Measurements from ENCODE around the gene SEC61G.

The SEC61G gene

DNA sequence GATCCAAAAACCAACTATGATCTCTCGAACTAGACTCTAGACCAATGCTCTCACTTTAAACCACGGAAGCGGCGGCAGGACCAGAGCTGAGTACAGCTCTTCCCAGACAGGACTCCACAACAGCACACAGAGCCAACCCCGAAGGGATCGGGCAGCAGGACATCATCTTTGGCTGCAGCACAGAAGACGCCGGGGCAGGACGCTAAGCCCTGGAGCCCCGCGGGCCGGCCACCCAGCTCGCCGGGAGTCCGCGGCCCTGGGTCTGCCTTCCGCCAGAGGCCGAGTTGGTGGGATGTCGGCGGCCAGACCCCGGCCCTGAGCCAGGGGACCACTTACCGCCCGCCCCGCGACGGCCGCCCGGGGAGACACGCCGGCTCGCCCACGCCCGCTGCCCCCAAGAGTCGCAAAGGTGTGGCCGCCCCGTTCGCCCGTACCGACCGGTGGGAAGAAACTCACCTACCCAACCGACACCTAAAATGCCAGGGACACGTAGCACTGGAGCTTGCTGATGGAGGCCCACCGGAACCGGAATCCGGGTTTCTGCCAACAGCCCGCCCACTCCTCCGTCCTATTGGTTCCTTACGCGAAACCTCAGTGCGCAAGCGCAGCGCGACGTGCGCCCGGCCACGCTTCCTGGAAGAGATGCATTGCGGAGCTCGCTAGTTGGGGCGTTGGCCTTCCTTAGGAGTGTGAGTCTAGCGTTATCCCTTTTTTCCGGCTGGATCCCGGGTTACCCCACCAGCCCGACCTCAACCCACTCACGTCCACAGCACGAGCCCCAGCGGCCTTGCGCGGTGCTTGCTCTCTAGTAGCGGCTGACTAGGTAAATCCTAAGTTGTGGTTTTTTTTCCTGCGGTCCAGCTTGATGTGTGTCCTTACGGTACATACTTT, at the start of gene SEC61G:
SEC61G (minus strand) TSS at position 510 of the 891 bp plus-strand sequence. CDS start 1,623 bp downstream, outside the sequence.
- peak; percentile 95 for DNase-seq (ENCODE audit: low spot score)

- no peak for DNase-seq (ENCODE audit: low spot score)
Observed at GRCh38 chr7:54802841-54803240, 43.8 kb upstream of the SEC61G start.

DNA sequence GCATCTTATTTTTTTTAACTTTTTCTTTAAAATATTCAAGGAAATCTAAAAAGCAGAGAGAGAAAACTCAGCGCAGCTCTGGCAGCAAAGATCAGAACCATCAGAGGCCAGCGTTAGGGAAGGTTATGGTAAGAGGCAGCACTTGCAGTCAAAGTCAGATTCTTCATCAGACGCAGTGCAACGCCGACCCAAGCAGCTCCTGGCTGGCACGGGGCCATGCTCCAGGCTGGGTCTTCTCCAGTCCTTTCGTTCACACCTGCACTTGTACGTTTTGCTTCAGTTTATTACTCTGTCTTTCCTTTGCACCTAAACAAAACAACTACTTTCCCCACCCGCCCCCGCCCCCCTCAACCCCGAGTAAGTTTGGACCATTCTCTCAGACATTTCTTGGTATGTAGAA, 43.1 kb upstream of the SEC61G start:
- DNase-seq (ENCODE audit: low spot score): no peak

DNA sequence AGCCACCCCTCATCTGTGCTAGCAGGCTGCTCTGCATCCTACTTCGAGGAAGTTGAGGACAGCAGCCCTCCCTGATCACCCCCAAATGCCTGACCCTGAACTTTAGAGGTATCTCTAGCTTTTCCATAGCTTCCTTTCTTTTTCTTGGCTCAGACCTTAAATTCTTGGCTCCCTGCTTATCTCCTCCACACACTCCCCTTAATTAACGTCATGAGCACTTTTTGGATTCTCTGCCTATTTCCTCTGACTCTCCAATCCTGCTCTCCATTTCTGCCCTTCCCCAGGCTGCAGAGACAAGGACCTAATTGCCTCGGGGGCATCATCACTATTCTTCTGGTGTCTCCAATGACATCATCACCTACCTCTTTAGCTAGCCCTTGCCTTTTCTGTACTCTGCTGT, 40.8 kb upstream of the SEC61G start:
- no peak for DNase-seq (ENCODE audit: low spot score)

- no peak for DNase-seq (ENCODE audit: low spot score)
Observed at GRCh38 chr7:54798530-54798929, 39.5 kb upstream of the SEC61G start.

DNA sequence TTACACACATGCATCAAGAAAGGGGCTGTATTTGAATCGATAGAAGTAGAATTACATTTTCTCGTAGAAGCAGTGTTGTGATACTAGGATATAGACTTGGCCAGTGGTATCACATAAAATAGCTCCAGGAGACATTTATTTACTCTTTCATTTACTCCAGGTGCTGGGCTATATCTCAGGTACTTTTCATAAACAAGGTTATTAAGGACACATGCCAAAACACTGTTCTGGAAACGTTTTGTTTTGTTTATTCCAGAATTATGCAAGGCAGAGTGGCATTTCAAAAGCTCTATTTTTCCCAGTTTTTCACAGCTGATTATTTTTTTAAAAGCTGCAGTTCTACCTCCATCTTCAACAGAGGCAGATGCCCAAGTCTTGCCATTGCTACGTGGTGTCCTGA, 37.8 kb upstream of the SEC61G start:
- DNase-seq (ENCODE audit: low spot score): no peak

GRCh38 chr7:54796150-54796549, 37.1 kb upstream of the SEC61G start:
- no peak for DNase-seq (ENCODE audit: low spot score)

GRCh38 chr7:54792383-54792782, 33.4 kb upstream of the SEC61G start:
- DNase-seq (ENCODE audit: low spot score): no peak

- peak; percentile 83 for DNase-seq (ENCODE audit: low spot score)
Observed at GRCh38 chr7:54788664-54789063, 29.7 kb upstream of the SEC61G start.

DNA sequence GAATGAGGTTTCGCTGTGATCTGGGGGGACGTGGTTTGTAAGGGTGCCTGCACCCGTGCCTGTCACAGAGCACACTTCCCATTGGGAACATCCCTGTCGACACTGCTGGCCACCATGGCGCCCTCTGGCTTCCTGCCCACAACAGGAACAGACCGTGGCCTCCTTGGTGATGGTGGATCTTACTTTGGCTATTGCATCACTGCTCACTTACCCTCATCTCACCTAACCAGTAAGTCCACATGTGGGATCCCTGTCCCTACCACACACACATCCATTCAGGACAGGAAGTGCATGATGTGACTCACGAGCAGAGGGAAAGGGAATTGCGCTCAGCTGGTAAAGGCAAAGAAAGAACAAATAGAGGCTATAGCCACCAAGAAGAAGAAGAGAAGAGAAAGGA, 26.2 kb upstream of the SEC61G start:
- no peak for DNase-seq (ENCODE audit: low spot score)

GRCh38 chr7:54783952-54784351, 24.9 kb upstream of the SEC61G start:
- no peak for DNase-seq (ENCODE audit: low spot score)

DNA sequence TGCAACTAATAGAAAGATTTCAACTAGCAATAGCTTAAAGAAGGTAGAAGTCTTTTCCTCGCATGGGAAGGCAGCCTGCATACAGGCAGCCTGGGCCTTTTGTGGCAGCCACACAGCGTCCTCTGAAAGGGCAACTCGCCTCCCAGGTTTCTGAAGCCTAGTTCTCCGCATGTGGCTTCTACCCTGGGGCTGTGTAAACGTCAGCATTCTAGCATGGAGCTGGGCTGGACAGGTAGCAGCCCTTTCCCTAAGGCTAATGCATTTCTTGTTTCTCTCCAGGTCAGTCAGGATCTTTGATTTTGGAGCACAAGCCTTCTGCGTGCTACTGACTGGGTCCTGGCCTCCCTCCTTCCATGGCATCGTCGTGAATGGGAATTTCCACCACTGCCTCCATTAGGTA, 23.8 kb upstream of the SEC61G start:
- DNase-seq (ENCODE audit: low spot score): no peak

- no peak for DNase-seq (ENCODE audit: low spot score)
Observed at GRCh38 chr7:54782314-54782713, 23.3 kb upstream of the SEC61G start.

GRCh38 chr7:54781134-54781920, 22.3 kb upstream of the SEC61G start:
- DNase-seq (ENCODE audit: low spot score): no peak

GRCh38 chr7:54780490-54780889, 21.5 kb upstream of the SEC61G start:
- no peak for DNase-seq (ENCODE audit: low spot score)

DNA sequence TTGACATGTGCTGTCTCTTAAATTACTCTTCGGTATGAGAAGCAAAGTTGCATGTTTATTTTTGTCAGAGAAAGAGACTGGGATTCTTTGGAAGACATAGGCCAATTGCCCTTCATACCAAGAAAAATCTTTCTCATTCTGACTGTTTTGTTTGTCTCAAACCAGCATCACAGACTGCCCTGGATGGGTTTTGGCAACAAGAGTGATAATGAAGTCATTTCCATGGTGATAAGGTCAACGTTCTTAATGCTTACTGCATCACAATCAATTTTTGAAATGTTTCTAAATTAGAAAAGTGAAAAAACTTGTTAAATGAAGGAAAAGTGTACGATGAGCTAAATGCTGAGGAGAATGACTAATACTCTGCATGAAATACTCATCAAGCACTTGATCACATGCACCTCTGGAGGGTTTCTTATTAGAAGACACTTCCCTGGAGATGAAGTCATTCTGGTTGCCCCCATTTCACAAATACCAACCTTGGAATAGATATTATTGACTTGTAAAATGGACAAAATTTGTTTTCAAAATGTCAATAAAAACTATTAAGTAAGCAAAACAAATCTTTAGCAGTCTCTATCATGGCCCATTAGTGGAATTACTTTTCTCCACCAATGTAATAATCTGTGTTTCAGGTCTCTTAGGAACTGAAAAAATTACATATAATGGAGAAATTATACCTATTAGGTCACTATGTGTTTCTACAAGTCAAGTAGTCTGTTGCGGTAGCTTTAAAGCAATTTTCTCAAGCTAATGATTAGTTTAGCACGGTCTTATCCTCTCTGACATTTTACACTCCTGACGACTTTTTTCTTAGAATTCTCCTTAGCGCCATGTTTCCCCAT, 19.9 kb upstream of the SEC61G start:
- DNase-seq (ENCODE audit: low spot score): no peak

- DNase-seq (ENCODE audit: low spot score): no peak
Observed at GRCh38 chr7:54778166-54778565, 19.2 kb upstream of the SEC61G start.

GRCh38 chr7:54774785-54775740, 16.1 kb upstream of the SEC61G start:
- DNase-seq (ENCODE audit: low spot score): no peak

GRCh38 chr7:54773472-54774399, 14.7 kb upstream of the SEC61G start:
- DNase-seq (ENCODE audit: low spot score): peak; percentile 74

- no peak for DNase-seq (ENCODE audit: low spot score)
Observed at GRCh38 chr7:54769203-54769602, 10.2 kb upstream of the SEC61G start.

All from HuH-7 (cell line).